A549 treated with RU486 at 1 μM for 4 hours (cell line): ENCODE results near the gene ZNF540. TPM values are rescaled to one million over a fixed set of nuclear protein-coding genes. Genes with fewer than 3 reads are reported as not detected.

ENCODE experiments used
- total RNA-seq: library from RNA; stranded (reverse); fragments of 200-300 nt; extraction: Qiagen RNA extraction; gene quantifications from 5 replicates; pipeline ENCODE4 v1.2.3, GENCODE V29; 2022; ENCODE audit warnings: low read depth

The ZNF540 gene
- total RNA-seq: 0.17 to 0.19 TPM in 2 of 5 replicates, not detected in the others

DNA sequence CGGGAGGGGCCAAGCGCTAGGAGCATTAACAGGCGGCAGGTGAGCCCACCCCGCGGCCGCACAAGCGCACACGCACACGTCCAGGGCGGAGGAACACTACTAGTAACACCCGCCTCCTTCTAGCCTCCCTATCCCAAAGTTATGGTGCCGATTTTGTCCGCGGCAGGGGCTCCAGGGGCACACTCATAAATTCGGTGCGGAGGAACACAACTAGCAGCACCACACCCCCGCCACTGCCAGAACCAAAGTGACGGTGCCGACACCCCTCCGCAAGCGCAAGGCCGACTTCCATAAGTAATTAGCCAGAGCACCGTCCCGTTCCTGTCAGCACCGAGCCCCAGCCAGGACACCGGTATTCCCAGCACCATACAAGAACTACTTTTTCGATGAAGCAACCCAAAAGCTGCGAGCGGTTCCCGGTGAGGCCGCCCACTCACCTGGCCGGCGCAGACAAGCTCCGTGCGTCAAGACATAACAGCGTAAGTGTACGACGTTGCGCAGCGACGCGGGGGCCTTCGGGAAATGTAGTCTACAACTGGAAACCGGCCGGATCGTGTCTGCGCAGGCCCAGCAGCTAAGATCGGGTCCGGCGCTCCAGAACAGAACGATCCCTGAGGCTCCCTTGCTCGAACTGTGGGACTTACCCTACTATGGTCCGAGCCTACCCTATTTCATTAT is at the start of gene ZNF540, which contains the start of gene ZNF571:
ZNF540 (plus strand) TSS at position 573 of the 678 bp plus-strand sequence. CDS start 3,572 bp downstream, outside the sequence.
ZNF571 (minus strand) TSS at position 489 of the 678 bp plus-strand sequence. CDS start 8,116 bp downstream, outside the sequence.

DNA sequence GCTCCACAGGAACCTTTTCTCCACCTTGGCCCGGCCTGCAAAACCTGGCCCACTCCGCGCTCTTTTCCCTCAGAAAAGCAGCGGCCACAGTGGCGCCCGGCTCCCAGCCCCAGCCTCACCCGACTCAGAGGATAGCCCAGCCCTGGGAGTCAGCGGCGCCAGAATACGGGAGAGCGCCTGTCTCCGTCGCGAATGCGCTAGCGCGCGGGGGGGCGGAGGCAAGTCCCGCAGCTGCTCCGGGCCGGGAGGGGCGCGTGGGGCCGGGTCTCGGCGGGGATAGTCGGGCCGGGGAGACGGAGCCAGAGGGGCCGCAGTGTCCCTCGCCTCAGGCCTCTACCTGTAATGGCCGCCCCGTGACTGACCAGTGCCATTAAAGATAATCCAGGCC is 60.6 kb downstream of the ZNF540 start, which contains the start of gene ZFP30:
ZFP30 (minus strand) TSS at position 165 of the 388 bp plus-strand sequence. CDS start 7,643 bp downstream, outside the sequence.

Other genes starting within 250 kb of the ZNF540 start
- gene ZNF527, start 223.8 kb upstream of the ZNF540 start, total RNA-seq: 2.4 to 3.4 TPM (median 3.1 TPM) in 5 replicates
- 3.1 to 6.1 TPM (median 5.0 TPM) in 5 replicates for gene ZNF569, start 127.4 kb upstream of the ZNF540 start, total RNA-seq
- 2.2 to 4.8 TPM (median 3.1 TPM) in 5 replicates for gene ZNF570, start 125.5 kb upstream of the ZNF540 start, total RNA-seq
- gene ZNF793, start 87.9 kb upstream of the ZNF540 start, total RNA-seq: 0.03 to 0.07 TPM in 2 of 5 replicates, not detected in the others
- gene ZNF571, start 84 bp upstream of the ZNF540 start, total RNA-seq: 0.92 to 2.4 TPM (median 1.0 TPM) in 5 replicates
- gene ZFP30, start 60.6 kb downstream of the ZNF540 start, total RNA-seq: 4.1 to 8.6 TPM (median 7.1 TPM) in 5 replicates
- gene ZNF607, start 124.9 kb downstream of the ZNF540 start, total RNA-seq: 3.2 to 5.2 TPM (median 4.8 TPM) in 5 replicates
- 1.3 to 3.4 TPM (median 1.9 TPM) in 5 replicates for gene ZNF573, start 184.7 kb downstream of the ZNF540 start, total RNA-seq